ENCODE data around the gene TMCC3. TPM values are rescaled to one million over a fixed set of nuclear protein-coding genes. Genes with fewer than 3 reads are reported as not detected.
"Not testable (repeated sequence)": the region's sequence is repeated elsewhere in the genome, so short reads cannot be mapped to it uniquely, and the experiment has no call there.

Gene TMCC3
- total RNA-seq, 1 donor: 0.72 TPM

- H3K4me3 ChIP-seq (ENCODE audit: low read depth, low read length): no peak overlapping the region
- TF ChIP-seq, protein P1, sequence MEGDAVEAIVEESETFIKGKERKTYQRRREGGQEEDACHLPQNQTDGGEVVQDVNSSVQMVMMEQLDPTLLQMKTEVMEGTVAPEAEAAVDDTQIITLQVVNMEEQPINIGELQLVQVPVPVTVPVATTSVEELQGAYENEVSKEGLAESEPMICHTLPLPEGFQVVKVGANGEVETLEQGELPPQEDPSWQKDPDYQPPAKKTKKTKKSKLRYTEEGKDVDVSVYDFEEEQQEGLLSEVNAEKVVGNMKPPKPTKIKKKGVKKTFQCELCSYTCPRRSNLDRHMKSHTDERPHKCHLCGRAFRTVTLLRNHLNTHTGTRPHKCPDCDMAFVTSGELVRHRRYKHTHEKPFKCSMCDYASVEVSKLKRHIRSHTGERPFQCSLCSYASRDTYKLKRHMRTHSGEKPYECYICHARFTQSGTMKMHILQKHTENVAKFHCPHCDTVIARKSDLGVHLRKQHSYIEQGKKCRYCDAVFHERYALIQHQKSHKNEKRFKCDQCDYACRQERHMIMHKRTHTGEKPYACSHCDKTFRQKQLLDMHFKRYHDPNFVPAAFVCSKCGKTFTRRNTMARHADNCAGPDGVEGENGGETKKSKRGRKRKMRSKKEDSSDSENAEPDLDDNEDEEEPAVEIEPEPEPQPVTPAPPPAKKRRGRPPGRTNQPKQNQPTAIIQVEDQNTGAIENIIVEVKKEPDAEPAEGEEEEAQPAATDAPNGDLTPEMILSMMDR (IDR thresholded peaks at IDR 0.05; ENCODE audit: insufficient read depth, low read length): no peak
- DNase-seq (ENCODE audit: low read depth): no peak
Observed at GRCh38 chr12:94596596-94596995, 53.8 kb downstream of the TMCC3 start.

DNA sequence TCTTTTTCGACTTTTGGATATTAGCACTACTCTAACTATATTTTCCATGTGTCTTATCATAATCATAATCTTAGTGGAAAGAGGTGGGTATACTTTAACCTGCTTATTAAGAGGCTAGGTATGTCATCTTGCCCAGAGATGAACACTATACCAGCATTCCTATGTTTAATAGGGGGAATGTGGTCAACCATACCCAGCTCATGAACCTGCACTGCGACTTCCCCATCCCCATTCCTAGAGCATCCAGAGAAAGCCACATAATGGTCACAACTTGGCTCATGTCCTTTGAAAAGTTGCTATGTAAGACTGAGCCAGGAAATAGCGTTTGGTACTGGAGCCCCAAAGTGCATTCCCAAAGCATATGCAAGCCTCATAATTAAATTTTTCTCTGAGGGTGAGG lies 55.2 kb downstream of the TMCC3 start:
- TF ChIP-seq, protein P1 (IDR thresholded peaks at IDR 0.05; ENCODE audit: insufficient read depth, low read length): no peak
- H3K4me3 ChIP-seq (ENCODE audit: low read depth, low read length): no peak overlapping the region
- DNase-seq (ENCODE audit: low read depth): no peak

- TF ChIP-seq, protein P1 (IDR thresholded peaks at IDR 0.05; ENCODE audit: insufficient read depth, low read length): no peak
- no peak for DNase-seq (ENCODE audit: low read depth)
- no peak overlapping the region for H3K4me3 ChIP-seq (ENCODE audit: low read depth, low read length)
Observed at GRCh38 chr12:94594443-94594825, 55.9 kb downstream of the TMCC3 start.

DNA sequence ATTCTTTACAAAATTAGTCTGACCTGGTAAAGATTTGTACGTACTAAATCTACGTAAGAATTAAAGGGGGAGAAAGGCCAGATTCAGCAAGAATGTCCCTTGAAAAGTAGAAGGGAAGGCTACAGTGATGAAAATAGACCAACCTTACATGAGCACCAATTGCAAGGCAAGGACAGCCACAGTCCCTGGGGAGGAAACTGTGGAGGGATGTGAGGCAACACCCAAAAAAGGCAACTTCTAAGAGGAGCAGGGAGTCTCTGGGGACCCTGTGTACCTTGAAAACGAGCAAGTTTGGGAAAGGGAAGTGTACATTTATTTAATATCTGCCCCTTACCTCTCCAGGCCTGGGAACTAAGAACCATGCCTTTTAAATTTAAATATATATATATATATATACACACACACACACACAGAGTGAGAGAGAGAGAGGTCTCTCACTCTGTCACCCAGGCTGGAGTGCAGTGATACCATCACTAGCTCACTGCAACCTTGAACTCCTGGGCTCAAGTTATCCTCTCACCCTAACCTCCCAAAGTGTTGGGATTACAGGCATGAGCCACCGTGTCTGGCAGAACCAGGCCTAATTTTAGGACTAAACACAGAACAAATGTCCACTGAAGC lies 56.4 kb downstream of the TMCC3 start:
- H3K4me3 ChIP-seq (ENCODE audit: low read depth, low read length): no peak overlapping the region
- no peak for DNase-seq (ENCODE audit: low read depth)
- TF ChIP-seq, protein P1 (IDR thresholded peaks at IDR 0.05; ENCODE audit: insufficient read depth, low read length): no peak

DNA sequence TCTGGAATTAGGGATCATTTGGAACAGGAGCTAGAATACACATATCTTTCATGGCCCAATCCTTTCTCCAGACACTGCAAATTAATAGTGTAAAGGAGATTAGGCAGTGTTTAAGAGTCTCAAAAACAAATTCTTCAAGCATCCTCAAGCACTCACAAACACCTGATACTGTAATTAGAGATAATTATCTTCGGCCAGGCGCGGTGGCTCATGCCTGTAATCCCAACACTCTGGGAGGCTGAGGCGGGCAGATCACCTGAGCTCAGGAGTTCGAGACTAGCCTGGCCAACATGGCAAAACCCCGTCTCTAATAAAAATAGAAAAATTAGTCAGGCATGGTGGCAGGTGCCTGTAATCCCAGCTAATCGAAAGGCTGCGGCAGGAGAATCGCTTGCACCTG lies 57.6 kb downstream of the TMCC3 start:
- not testable (repeated sequence) for DNase-seq (ENCODE audit: low read depth)

GRCh38 chr12:94592080-94592479 lies 58.3 kb downstream of the TMCC3 start:
- TF ChIP-seq, protein P1 (IDR thresholded peaks at IDR 0.05; ENCODE audit: insufficient read depth, low read length): no peak
- H3K4me3 ChIP-seq (ENCODE audit: low read depth, low read length): no peak overlapping the region
- DNase-seq (ENCODE audit: low read depth): no peak

More for the DNA sequence above, 57.6 kb downstream of the TMCC3 start:
- not testable (repeated sequence) for H3K4me3 ChIP-seq (ENCODE audit: low read depth, low read length)

DNA sequence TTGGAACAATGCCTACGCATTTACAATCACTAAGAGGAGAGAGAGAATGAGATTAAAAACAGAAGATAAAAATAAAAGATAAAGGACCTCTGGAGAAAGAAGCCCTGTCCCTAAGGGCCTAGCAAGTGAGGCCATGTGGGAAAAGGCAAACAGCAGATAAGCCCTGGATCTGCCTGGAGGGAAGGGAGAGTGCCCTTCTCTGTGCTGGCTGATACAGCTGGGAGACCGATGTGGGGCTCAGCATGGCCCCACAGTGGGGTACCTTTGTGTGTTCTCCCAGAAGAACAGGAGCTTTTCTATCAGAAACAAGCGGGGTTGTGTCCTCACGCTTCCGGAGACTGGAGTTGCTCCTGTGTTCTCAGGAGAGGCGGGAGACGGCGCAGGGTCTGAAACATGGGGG lies 59.9 kb downstream of the TMCC3 start:
- H3K4me3 ChIP-seq (ENCODE audit: low read depth, low read length): no peak overlapping the region
- TF ChIP-seq, protein P1 (IDR thresholded peaks at IDR 0.05; ENCODE audit: insufficient read depth, low read length): no peak
- peak; percentile 32 for DNase-seq (ENCODE audit: low read depth)

All from fibroblast of the aortic adventitia (primary cell).